GM12878 (cell line): Measurements from ENCODE around the gene MYL11. TPM values are rescaled to one million over a fixed set of nuclear protein-coding genes. Genes with fewer than 3 reads are reported as not detected.

Experiments used
- ATAC-seq: fragments of 200-7000 bp; cut with Tn5 transposase; 3 replicates; pipeline ENCODE4 v1.9.1; 2020; ENCODE audit warnings: mild to moderate bottlenecking, moderate library complexity
- BruUV-seq: library from RNA; stranded (reverse); fragments of 400-500 nt; replicated peaks from 2 replicates; lab custom pipeline; 2021; lab: Mats Ljungman, UMichigan
- CTCF ChIA-PET: fragments of 300-600 bp; sonication (Branson Sonifier 250); formaldehyde crosslinking; extraction: SDS; loops from one replicate; lab custom pipeline; 2021; ENCODE audit warnings: inconsistent platforms; lab: Yijun Ruan, JAX
- POLR2A ChIA-PET: fragments of 350-600 bp; formaldehyde crosslinking; extraction: SDS; loops from one replicate; lab custom pipeline; 2021; ENCODE audit warnings: inconsistent platforms; lab: Charles Lee
- RAD21 ChIA-PET: fragments of 300-600 bp; sonication (Branson Sonifier 250); formaldehyde crosslinking; loops from one replicate; lab custom pipeline; 2023; ENCODE audit warnings: antibody characterized with exemption; ENCODE audit not compliant: unreplicated experiment; lab: Charles Lee
- SMC1A ChIA-PET: fragments of 300-600 bp; sonication (Branson Sonifier 250); formaldehyde crosslinking; loops from one replicate; lab custom pipeline; 2023; ENCODE audit not compliant: unreplicated experiment, uncharacterized antibody; lab: Charles Lee
- DNase-seq: peaks from one replicate; pipeline ENCODE4 v3.0.0-alpha.2; 2011; ENCODE audit warnings: low read depth, low spot score
- FAIRE-seq: peaks from 3 replicates; lab custom pipeline; 2011; peaks lifted over from hg19 to GRCh38; lab: Jason Lieb, UNC
- H2AFZ ChIP-seq: 2 replicates; pipeline ENCODE4 v1.6.0; 2011; ENCODE audit warnings: low read depth, low read length, control low read depth; ENCODE audit not compliant: control insufficient read depth
- H3K27ac ChIP-seq: 2 replicates; pipeline ENCODE4 v1.5.1; 2011; ENCODE audit warnings: control low read depth; ENCODE audit not compliant: control insufficient read depth, insufficient read depth
- H3K27me3 ChIP-seq, 2 experiments: replicated peaks in 1 of 2; 2 replicates each; pipeline versions ENCODE4 v1.6.0 to v1.6.1; 2011; ENCODE audit warnings: low read length in 1 of 2; ENCODE audit not compliant: control insufficient read depth in 2 of 2, insufficient read depth in 2 of 2
- H3K36me3 ChIP-seq, 2 experiments: 2 replicates each; pipeline ENCODE4 v1.5.1; 2011; ENCODE audit warnings: low read length in 1 of 2; ENCODE audit not compliant: control insufficient read depth in 2 of 2, insufficient read depth in 2 of 2
- H3K4me1 ChIP-seq: 2 replicates; pipeline ENCODE4 v1.6.1; 2011; ENCODE audit warnings: mild to moderate bottlenecking, low read length, moderate library complexity, mixed read lengths; ENCODE audit not compliant: control insufficient read depth, insufficient read depth
- H3K4me2 ChIP-seq: 2 replicates; pipeline ENCODE4 v1.6.0; 2011; ENCODE audit warnings: control low read depth; ENCODE audit not compliant: control insufficient read depth, insufficient read depth
- H3K4me3 ChIP-seq: fragments of 200-600 bp; sonication (generic); 2 replicates; pipeline ENCODE4 v1.5.1; 2016
- H3K79me2 ChIP-seq: 2 replicates; pipeline ENCODE4 v1.6.0; 2011; ENCODE audit warnings: low read length; ENCODE audit not compliant: control insufficient read depth, insufficient read depth
- H3K9ac ChIP-seq: 2 replicates; pipeline ENCODE4 v1.8.0; 2011; ENCODE audit warnings: low read length, control low read depth, mixed read lengths; ENCODE audit not compliant: control insufficient read depth, insufficient read depth
- H3K9me3 ChIP-seq: replicated peaks from 3 replicates; pipeline ENCODE4 v1.5.1; 2011; ENCODE audit warnings: mild to moderate bottlenecking, low read length; ENCODE audit not compliant: control insufficient read depth, insufficient read depth
- H4K20me1 ChIP-seq: 2 replicates; pipeline ENCODE4 v1.6.0; 2011; ENCODE audit not compliant: control insufficient read depth, insufficient read depth
- EP300 ChIP-seq, 2 experiments: fragments of 150-350 bp in 1 of 2; IDR thresholded peaks; 2 replicates each; pipeline ENCODE4 v1.6.1; 2011 to 2012; ENCODE audit warnings: low read depth in 2 of 2, low read length in 2 of 2, borderline replicate concordance in 1 of 2, improper control_type of control experiment in 1 of 2, inconsistent platforms in 1 of 2; ENCODE audit not compliant: control insufficient read depth in 1 of 2
- HDGF ChIP-seq: fragments of 450-650 bp; IDR thresholded peaks from 2 replicates; pipeline ENCODE4 v1.6.1; 2016; ENCODE audit warnings: antibody characterized with exemption
- IRF3 ChIP-seq: fragments of 450-650 bp; IDR thresholded peaks from 2 replicates; pipeline ENCODE4 v1.6.1; 2014; ENCODE audit warnings: mild to moderate bottlenecking
- IRF4 ChIP-seq: IDR thresholded peaks from 2 replicates; pipeline ENCODE4 v1.6.1; 2011; ENCODE audit warnings: low read depth, low read length
- PBX3 ChIP-seq: IDR thresholded peaks from 2 replicates; pipeline ENCODE4 v1.6.1; 2011; ENCODE audit warnings: mild to moderate bottlenecking, low read depth, low read length, moderate library complexity; ENCODE audit not compliant: insufficient replicate concordance
- PKNOX1 ChIP-seq: fragments of 450-650 bp; IDR thresholded peaks from 2 replicates; pipeline ENCODE4 v1.6.1; 2016; ENCODE audit warnings: mild to moderate bottlenecking
- SREBF1 ChIP-seq: IDR thresholded peaks from 2 replicates; pipeline ENCODE4 v1.6.1; 2012; ENCODE audit warnings: mild to moderate bottlenecking, low read length
- TCF12 ChIP-seq: IDR thresholded peaks from 2 replicates; pipeline ENCODE4 v1.6.1; 2011; ENCODE audit warnings: low read depth, mild to moderate bottlenecking, low read length
- YY1 ChIP-seq: IDR thresholded peaks from 2 replicates; pipeline ENCODE4 v1.6.1; 2011; ENCODE audit warnings: low read depth, mild to moderate bottlenecking, low read length
- ZBTB4 ChIP-seq: fragments of 450-650 bp; formaldehyde crosslinking; IDR thresholded peaks from 2 replicates; pipeline ENCODE4 v1.4.0; 2022; ENCODE audit warnings: mild to moderate bottlenecking, moderate library complexity
- WGBS: methylation state at CpG from one replicate; pipeline ENCODE4 v1.1.6; 2016; ENCODE audit warnings: low lambda C conversion rate; ENCODE audit not compliant: insufficient replicate concordance, insufficient coverage; ENCODE audit errors: missing lambda C conversion rate; 5-methylcytosine and 5-hydroxymethylcytosine counted together
- in situ Hi-C: fragments of 300-500 bp; cut with MboI; formaldehyde crosslinking; loops from 9 replicates; pipeline ENCODE4 v1.14.3; 2018; ENCODE audit warnings: mixed read lengths
- intact Hi-C: fragments of 100-400 bp; cut with micrococcal nuclease; formaldehyde crosslinking; loops from one replicate; pipeline ENCODE4 v1.14.2; 2022; ENCODE audit not compliant: unreplicated experiment
- polyA plus RNA-seq, 11 experiments: library from polyadenylated mRNA; depleted of rRNA in 4 of 11; unstranded in 6 of 11; stranded (reverse) in 5 of 11; fragments of >200 nt; fragmentation: Nextera tagmentation in 4 of 11; fragmentation: Illumina TruSeq in 1 of 11; extraction: Ambion mirVana in 4 of 11; extraction: Trizol in 1 of 11; gene quantifications; 1 replicate in 1 of 11; 2 replicates in 10 of 11; pipeline versions ENCODE4 v1.2.1 to v1.2.3, GENCODE V29; 2011 to 2016; ENCODE audit warnings: inconsistent platforms in 2 of 11, missing spikeins in 2 of 11, low read depth in 1 of 11
- total RNA-seq, 4 experiments: library from RNA; depleted of rRNA in 3 of 4; stranded (reverse); fragments of >200 nt in 3 of 4; fragmentation: Illumina TruSeq in 1 of 4; extraction: Trizol in 1 of 4; gene quantifications; 2 replicates each; pipeline versions ENCODE4 v1.2.1 to v1.2.3, GENCODE V29; 2013 to 2021

The MYL11 gene
- total and polyA plus RNA-seq, 10 of the 15 experiments (the other 5 are each of a cell fraction or from before 2014, with no cell fraction given), result 0.19 to 1.2 (median 0.61) TPM; not detected in 5

GRCh38 chr16:30397776-30398660 lies 23.4 kb downstream of the MYL11 start:
- Histone ChIP-seq H3K27me3 (no peaks in the 10 kb centered on the region; a peak in 1 of 4 replicates), H3K4me1 (peaks cover 13% of the 10 kb centered on the region)

More at GRCh38 chr16:30397776-30398660, 23.4 kb downstream of the MYL11 start:
- CTCF ChIA-PET, result interaction anchor here (1.0 to 1.2 kb wide), 3 partner anchors 11 to 306 kb away, joined by 3 to 5 read pairs (median 4); partner anchors contain the start of gene TBX6
- intact Hi-C loops (no loop called here), in situ Hi-C loops (no loop called here)
- Histone ChIP-seq H3K4me3 (no peak overlapping the region), H3K79me2 (peaks cover 5% of the 10 kb centered on the region)
- no peak for ATAC-seq
- BruUV-seq, result no TSS peak
- no peak for TF ChIP-seq PBX3
- no peak for TF ChIP-seq IRF3
- TF ChIP-seq YY1, result no peak
- no peak for TF ChIP-seq TCF12
- no peak for TF ChIP-seq SREBF1
- no peak for TF ChIP-seq PKNOX1
- no peak for TF ChIP-seq HDGF
- TF ChIP-seq IRF4, result no peak
- TF ChIP-seq EP300 (IDR thresholded peaks at IDR 0.05; ENCODE audit: borderline replicate concordance in 1 of 2, control insufficient read depth in 1 of 2, low read depth in 2 of 2, low read length in 2 of 2), result no peak
- TF ChIP-seq ZBTB4 (CRISPR knock-in tag), result no peak
- TF ChIP-seq, all 136 proteins: peak for 0
- Histone ChIP-seq H4K20me1 (no peaks in the 10 kb centered on the region), H3K9ac (no peak overlapping the region), H2AFZ (no peak overlapping the region), H3K36me3 (peaks cover 0 to 2% of the 10 kb centered on the region in 2 experiments; a peak in 3 of 4 replicates), H3K9me3 (no peaks in the 10 kb centered on the region), H3K27ac (no peak overlapping the region), H3K4me2 (no peak overlapping the region)
- ChIA-PET RAD21 (interaction anchor here (2.2 kb wide), 1 partner anchor 27 kb away, joined by 9 read pairs; no protein-coding TSS in a partner anchor), POLR2A (interaction anchor here (0.8 to 1.1 kb wide), 3 partner anchors 9 to 42 kb away, joined by 3 to 5 read pairs (median 3); partner anchors contain the start of gene SEPTIN1), SMC1A (interaction anchor here (1.3 to 2.2 kb wide), 3 partner anchors 11 to 27 kb away, joined by 4 to 6 read pairs (median 5); partner anchors contain the start of genes SEPTIN1 and TBC1D10B)
- no peak for DNase-seq
- 95% methylated on average over 39 of the region's 42 CpGs for WGBS
- no peak for FAIRE-seq
